ENCODE measurements around the gene FAF2.

FAF2 gene

GRCh38 chr5:176507911-176508310 is 59.7 kb downstream of the FAF2 start:
- ATAC-seq, result no peak
- DNase-seq, result no peak

- ATAC-seq (no peak), DNase-seq (no peak)
These were observed 60.4 kb downstream of the FAF2 start for GRCh38 chr5:176508603-176509002.

- ATAC-seq (no peak), DNase-seq (no peak)
These were observed 65.6 kb downstream of the FAF2 start for GRCh38 chr5:176513788-176514187.

GRCh38 chr5:176514244-176514950 is 66.2 kb downstream of the FAF2 start:
- ATAC-seq, result no peak
- DNase-seq, result no peak

GRCh38 chr5:176515396-176515795 is 67.2 kb downstream of the FAF2 start:
- no peak for ATAC-seq

GRCh38 chr5:176517053-176517661 is 69.0 kb downstream of the FAF2 start:
- no peak for ATAC-seq

More at GRCh38 chr5:176515396-176515795, 67.2 kb downstream of the FAF2 start:
- DNase-seq, result no peak

GRCh38 chr5:176519810-176520720 is 71.9 kb downstream of the FAF2 start:
- no peak for DNase-seq
- ATAC-seq, result no peak

More at GRCh38 chr5:176517053-176517661, 69.0 kb downstream of the FAF2 start:
- DNase-seq, result no peak

- DNase-seq (no peak), ATAC-seq (no peak)
These were observed 73.1 kb downstream of the FAF2 start for GRCh38 chr5:176521286-176521685.

GRCh38 chr5:176521699-176522263 is 73.6 kb downstream of the FAF2 start:
- DNase-seq (no peak), ATAC-seq (no peak)

GRCh38 chr5:176524138-176524537 is 76.0 kb downstream of the FAF2 start:
- ATAC-seq, result no peak
- DNase-seq, result no peak

- ATAC-seq, result no peak
These were observed 76.8 kb downstream of the FAF2 start for GRCh38 chr5:176524987-176525386.

GRCh38 chr5:176525677-176526076 is 77.5 kb downstream of the FAF2 start:
- DNase-seq (no peak), ATAC-seq (no peak)

More at GRCh38 chr5:176524987-176525386, 76.8 kb downstream of the FAF2 start:
- no peak for DNase-seq

- ATAC-seq (no peak), DNase-seq (no peak)
These were observed 78.3 kb downstream of the FAF2 start for GRCh38 chr5:176526462-176526861.

- DNase-seq, result no peak
- ATAC-seq, result no peak
These were observed 79.3 kb downstream of the FAF2 start for GRCh38 chr5:176527246-176528222.

GRCh38 chr5:176528301-176528700 is 80.1 kb downstream of the FAF2 start:
- DNase-seq (no peak), ATAC-seq (no peak)

GRCh38 chr5:176528761-176529115 is 80.6 kb downstream of the FAF2 start:
- no peak for DNase-seq
- no peak for ATAC-seq

- ATAC-seq (no peak), DNase-seq (no peak)
These were observed 81.0 kb downstream of the FAF2 start for GRCh38 chr5:176529116-176529740.

GRCh38 chr5:176529741-176530141 is 81.6 kb downstream of the FAF2 start:
- DNase-seq (peak; percentile 46), ATAC-seq (peak; percentile 16)

- peak; percentile 17 for DNase-seq
- ATAC-seq, result no peak
These were observed 82.3 kb downstream of the FAF2 start for GRCh38 chr5:176530393-176530982.
